CD4-positive, alpha-beta T cell treated with Interleukin-4 for 1 hour (primary cell): ENCODE measurements around the gene SGCA.

Experiments used
- DNase-seq, 2 donors: peaks; one replicate each; pipeline ENCODE4 v3.0.0-alpha.2; 2020 to 2022

Gene SGCA

GRCh38 chr17:50134206-50135110 lies 31.3 kb upstream of the SGCA start:
- DNase-seq: no peak

GRCh38 chr17:50135316-50136095 lies 30.3 kb upstream of the SGCA start:
- DNase-seq: no peak

- no peak for DNase-seq
Observed at GRCh38 chr17:50136096-50136687, 29.6 kb upstream of the SGCA start.

DNA sequence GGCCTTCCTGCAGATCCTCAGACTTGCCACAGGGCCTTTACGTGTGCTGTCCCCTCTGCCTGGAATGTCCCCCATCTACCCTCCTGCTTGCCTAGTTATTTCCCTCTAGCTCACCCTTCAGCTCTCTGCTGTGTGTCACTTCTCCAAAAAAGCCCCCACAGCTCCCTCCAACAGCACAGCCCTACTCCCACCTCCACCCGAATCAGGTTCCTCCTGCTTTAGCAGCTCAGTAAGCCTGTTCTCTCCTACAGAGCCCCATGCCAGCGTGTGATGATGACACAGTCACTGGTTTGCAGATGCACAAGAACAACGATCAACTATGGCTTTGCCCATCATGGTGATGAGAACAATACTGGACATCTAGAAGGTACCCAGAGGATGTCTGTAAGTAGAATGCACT lies 28.8 kb upstream of the SGCA start:
- no peak for DNase-seq

DNA sequence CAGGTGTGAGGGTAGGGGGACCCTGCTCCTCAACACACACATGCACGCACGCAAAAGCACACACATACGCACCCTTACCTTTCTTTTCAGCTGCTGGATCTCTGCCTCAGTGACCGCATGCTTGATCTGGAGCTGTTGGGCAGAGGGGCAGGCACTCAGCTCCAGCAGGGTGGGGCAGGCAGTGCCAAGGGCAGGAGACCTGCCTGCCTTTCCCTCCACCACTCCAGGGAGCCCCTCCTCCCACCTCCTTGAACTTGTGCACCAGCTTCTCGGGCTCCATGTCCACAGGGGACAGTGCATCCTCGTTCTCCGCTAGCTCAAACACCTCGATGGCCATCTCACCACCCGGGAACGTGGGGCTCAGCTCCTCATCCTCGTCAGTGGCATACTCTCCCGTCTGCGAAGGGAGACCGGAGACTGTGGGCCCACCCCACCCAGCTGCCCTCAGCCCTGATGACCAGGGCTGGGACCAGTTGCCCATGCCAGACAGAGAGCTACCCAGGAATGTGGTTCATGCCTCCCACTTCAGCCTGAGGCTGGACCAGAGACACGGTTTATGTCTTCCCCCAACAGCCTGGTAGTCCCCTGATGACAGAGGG lies 26.5 kb upstream of the SGCA start:
- DNase-seq: no peak

DNA sequence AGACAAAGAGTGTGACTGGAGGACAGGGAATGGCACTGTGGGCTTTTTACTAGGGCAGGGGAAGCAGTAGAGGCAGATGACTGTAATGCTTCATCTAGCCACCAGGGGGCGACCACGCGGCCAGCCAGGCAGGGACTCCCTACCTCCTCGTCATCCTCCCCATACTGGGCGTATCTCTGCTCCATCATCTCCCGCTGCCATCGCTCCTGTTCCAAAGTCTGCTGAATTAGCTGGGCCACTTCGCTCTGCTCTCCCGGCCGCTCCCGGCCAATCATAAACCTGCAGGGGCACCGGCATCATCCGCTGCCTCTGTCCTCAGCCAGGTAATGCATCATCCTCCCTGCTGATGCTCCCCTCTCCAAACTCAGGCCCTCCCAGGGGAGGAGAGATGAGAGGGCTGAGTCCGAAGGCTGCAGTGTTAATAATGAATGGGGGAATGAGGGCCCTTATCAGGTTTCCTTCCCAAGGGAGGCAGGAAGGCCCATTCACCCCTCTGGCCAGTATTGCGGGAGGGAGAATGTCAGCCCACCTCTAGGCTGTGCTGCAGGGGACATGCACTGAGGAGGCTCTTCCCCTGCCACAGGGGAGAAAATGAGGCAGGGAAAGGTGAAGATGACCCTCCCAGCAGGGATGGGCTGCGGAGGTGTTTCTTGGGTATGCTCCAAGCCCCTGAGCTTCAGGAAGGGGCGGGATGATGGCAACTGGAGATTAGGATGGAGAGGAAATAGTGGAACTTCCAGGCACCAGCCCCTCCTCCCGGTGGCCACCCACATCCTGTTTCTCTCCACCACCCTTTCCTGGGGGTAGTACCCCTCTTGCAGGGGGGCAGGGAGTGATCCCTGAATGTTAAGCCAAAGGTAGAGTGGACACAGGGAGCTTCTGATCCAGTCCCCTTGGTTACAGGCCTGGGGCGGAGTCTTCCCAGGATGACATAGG lies 25.6 kb upstream of the SGCA start:
- peak; percentile 83 to 85 for DNase-seq

DNA sequence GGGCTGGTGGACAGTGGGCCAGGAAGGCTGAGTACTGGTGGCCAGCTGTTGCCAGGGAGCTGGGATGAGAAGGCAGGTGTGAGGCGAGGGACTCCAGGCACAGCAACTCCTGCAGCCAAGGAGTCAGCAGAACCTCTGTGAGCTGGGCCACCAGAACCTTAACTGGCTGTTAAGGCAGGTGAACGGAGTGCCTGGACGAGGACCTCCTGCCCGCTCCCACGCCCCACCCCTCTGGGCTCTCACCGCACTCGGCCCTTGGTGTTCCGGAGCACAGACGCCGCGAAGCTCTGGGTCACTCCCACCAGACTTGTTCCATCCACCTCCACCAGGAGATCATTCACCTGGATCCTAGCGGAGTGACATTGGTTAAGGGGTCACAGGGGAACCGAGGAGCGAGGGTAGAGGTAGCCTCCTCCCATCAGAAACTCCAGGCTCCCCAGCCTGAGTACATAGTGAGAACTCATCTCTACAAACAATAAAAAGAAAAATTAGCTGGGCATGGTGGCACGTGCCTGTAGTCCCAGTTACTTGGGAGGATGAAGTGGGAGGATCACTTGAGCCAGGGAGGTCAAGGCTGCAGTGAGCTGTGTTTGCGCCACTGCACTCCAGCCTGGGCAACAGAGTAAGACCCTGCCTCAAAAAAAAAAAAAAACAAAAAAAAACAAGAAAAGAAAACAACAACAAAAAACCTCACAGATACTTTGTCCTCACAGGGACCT lies 24.6 kb upstream of the SGCA start:
- no peak for DNase-seq

GRCh38 chr17:50141745-50142110 lies 24.1 kb upstream of the SGCA start:
- peak in 1 of 2 donors; percentile 19 for DNase-seq

DNA sequence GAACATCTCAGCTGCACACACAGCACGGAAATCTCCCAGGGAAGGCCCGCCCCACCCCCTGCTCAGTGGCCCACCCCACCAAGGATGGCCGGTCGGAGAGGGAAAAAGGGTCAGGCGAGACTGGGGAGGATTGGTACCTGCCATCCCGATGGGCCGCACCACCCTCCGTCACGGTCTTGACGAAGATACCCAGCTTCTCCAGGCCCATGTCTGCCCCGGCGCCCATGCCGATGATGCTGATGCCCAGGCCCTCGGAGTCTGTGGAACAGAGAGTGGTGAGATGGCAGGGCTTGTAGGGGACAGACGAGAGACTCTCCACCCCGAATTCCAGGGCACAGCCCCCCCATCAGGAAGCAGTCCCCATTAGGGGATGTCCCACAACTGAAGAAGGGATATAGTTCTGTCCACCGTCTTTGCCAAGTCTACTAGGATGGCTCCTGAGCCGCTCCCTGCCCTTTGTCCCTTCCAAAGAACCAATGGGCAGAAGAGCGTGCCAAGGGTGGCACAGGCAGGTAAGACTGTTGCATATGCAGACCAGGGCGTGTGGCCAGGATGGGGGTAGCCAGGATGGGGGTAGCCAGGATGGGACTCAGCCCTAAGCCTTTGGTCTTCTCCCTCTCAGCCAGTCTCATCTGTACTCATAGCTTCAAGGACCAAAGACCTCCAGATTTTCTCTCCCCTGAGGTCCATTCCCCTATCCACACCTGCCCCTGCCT lies 22.2 kb upstream of the SGCA start:
- DNase-seq: no peak

- no peak for DNase-seq
Observed at GRCh38 chr17:50144355-50144754, 21.4 kb upstream of the SGCA start.

DNA sequence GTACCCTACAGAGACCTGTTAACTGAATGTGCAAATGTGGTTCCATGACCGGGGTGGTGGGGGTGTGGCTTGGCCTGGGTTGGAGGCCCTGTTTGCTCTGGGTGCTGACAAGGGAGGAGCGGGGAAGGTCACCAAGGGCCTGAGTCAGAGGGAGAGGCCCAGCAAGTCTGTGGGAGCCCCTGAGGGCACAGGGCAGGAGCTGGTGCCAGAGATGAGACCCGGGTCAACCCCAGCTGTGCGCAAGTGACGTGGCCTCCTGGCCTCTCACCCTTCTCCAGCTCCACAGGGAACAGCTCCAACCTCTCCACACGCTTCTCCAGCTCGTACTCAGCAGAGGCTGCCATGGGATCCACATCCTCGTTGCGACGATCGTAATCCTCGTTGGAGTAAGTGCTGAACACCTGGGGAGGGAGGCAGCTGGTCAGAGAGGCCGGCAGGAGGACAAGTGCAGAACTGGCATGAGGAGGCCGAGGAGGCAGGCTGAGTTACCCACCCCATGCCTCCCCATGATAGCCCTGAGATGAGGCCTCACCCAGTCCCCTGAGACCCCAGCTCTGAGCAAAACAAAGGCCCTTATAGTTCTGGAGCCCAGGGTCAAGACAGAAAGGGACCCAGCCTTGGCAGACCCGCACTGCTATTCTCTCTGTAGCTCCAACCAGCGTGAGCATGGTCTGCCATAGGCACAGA lies 20.8 kb upstream of the SGCA start:
- no peak for DNase-seq

GRCh38 chr17:50145532-50146229 lies 20.1 kb upstream of the SGCA start:
- no peak for DNase-seq

DNA sequence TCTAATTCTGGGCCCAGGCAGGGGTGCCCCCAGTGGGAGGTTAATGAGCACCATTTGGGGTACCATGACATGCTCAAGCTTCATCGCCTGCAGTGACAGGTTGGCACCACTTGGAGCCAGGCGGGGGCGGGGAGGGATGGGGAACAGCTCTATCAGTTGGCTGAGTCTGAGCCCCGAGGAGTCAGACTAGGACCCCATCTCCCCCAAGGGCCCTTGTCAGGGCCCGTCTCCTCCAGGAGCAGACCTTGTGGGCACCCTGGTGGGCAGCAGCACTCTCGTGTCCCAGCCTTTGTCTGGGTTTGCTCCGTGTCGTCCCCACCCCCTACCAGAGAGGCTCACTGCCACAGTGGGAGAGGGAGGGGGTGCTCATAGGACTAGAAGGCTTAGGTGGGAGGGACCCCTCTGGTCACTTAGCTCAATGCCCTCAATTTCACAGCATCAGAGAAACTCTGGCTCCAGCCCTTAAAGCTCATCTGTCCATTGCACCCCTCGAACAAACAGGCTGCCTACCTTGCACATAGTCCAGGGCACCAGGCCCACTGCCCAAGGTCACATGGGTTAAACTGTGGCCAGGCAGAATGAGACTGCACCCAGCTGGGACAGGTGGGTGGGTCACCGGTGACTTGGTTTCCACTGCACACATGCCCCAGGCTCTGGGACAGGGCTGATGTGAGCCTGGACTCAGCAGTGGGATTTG lies 19.4 kb upstream of the SGCA start:
- DNase-seq: peak in 1 of 2 donors; percentile 26

DNA sequence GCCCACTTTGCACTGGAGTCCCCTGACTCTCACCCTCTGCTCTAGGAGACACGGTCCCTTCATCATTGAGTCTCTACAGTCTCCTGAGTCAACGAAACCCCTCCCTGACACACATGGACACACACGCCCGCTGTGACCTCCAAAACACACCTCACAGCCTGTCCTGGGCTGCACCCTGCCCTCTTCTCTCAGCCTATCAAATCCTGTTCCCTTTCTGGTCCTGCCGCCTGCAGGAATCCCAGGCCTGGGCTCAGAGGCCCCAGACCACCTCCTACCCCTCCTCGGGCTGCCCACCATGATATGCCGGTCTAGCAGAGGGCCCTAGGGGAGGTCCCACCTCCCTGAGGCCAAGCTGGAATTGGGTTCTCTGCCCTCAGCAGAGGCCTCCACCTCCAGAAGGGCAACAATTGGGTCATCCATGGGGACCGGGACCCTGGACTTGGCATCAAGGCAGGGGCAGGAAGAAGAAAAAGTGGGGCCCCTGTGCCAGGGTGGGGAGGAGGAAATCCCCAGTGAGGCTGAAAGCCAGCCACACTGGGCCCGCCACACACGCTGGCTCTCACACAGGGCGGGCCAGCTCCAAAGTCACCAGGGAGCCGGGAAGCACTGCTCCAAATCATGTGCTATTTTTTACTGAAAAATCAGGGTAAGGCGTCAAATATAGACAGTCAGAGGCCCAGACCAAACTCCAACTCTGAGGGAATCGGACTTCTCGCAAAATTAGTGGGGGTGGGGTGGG lies 18.7 kb upstream of the SGCA start:
- DNase-seq: no peak

DNA sequence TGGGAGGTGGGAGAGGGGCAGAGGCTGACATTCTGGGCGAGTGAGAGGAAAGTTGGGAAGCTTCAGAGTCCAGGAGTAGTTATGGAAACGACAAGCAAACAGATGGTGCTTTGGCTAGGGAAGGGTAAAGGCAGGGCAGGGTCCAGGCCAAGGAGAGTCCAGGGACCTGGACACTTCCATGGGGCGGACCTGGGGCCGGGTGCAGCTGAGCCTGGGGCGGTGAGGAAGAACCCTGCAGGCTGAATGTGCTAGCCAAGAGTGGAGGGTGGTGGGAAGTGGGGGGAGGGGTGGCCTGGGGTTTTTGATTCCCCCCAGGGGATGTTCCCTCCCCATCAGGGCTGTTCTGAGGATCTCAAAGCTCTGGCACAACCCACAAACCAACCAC lies 18.0 kb upstream of the SGCA start:
- no peak for DNase-seq

DNA sequence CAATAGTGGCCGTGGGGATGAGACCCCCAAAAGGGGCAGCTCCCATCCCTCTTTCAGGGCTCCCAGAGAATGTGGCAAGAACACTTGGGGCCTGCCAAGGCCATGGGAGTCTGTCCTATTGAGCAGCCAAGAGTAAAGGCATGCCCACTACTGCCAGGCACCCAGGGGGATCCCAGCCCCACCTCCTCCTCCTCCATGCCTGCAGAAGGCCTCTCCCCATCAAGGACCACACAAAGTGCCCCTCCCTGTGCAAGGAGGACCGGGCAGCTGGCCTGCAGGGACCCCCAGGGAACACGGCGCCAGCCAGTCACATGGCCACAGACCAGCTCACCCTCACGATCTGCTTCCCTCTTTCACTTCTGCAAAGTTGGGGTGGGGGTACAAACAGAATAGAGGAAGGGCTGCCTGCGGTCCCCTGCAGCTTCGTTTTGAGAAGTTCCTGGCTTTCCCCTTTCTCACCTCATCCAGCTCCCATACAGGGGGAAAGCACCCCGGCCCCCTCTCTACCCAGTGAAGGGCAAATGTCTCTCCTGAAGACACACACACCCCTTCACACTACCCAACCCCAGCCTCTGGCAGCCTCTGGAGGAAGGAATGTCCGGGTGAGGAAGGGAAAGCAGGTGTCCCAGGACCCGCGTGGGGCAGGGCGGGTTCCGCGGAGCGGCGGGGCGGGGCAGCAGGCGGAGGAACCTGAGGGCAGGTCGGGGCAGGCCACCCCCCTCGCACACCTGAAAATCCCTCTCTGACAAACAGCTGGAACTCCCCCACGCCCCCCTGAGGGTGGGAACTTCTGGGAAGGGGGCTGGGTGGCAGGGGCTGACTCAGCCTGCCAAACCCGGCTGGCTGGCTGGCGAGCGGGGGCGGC lies 17.3 kb upstream of the SGCA start:
- DNase-seq: peak; percentile 73 to 77

DNA sequence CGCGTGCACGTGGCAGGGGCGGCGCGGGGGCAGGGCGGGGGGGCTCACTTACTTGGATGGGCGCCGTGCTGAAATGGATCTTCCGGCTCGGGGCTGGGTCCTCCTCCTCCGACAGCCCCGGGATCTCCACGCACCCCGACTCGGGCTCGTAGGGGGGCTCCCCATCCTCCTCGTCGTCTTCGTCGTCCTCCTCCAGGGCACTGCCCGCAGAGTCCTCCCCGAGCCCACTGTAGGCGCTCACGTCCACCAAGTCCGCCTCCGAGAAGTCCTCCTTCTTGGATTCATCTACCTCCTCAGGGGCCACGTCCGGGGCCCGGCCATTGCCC lies 16.8 kb upstream of the SGCA start:
- DNase-seq: no peak
